NCI-H2227 (cell line): ENCODE data around the gene IRF7.
A peak's percentile ranks its signal among the peaks of the same experiment; 100 is the strongest.

Source experiments
- DNase-seq: peaks from one replicate; lab custom pipeline; 2025; ENCODE audit not compliant: unreplicated experiment; lab: John Stamatoyannopoulos, UW

IRF7 gene

DNA sequence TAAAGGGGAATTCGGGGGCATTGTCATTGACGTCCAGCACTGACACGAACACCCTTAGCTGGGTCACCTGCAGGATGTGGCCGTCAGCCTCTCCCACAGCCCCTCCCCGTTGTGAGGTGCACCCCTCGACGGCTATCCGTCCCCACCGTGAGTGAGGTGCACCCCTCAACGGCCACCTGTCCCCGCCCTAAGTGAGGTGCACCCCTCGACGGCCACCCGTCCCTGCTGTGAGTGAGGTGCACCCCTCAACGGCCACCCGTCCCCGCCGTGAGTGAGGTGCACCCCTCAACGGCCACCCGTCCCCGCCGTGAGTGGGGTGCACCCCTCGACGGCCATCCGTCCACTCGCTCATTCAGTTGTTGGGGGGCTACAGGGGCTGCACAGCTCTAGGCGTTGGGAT is 6.1 kb upstream of the IRF7 start:
- no peak for DNase-seq

GRCh38 chr11:620935-621814 is 5.4 kb upstream of the IRF7 start:
- no peak for DNase-seq

DNA sequence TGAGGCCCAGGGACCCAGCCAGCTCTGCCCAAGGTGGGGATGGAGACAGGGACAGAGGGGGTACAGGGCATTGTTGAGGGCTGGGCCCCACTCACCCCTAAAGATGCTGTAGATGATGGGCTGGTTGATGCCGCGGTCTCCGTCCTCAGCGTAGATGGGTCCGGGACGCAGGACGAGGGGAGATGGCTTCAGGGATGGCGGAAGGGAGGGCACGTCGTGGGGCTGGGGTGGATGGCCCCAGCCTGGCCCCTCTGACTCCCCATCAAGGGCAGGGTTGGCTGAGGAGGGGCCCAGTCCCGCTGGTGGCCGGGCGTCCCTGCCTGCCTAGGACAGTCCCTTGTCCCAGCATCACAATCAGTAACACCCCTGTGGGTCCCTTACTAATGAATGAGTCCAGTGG is 4.5 kb upstream of the IRF7 start:
- DNase-seq: no peak

DNA sequence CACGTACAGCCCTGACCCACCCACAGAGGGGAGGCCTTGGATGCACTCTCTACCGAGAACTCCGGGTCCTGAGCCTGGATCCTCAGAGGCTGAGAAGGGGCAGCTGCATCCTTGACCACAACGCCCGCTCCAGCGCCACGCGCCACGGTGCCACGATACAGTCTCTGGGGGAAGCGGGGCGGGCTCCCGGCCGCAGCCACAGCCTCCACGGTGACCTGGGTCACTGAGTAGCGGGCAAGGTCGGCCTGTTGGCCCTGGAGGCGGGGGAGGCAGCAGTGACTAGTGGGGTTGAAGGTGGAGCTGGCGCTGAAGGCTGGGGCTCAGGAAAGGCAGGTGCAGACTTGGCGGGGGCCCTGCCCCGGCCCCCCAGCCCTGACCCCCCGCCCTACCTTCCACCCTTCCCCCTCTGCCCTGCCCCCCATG is 3.9 kb upstream of the IRF7 start:
- DNase-seq: no peak

GRCh38 chr11:618856-619627 is 3.3 kb upstream of the IRF7 start:
- no peak for DNase-seq

DNA sequence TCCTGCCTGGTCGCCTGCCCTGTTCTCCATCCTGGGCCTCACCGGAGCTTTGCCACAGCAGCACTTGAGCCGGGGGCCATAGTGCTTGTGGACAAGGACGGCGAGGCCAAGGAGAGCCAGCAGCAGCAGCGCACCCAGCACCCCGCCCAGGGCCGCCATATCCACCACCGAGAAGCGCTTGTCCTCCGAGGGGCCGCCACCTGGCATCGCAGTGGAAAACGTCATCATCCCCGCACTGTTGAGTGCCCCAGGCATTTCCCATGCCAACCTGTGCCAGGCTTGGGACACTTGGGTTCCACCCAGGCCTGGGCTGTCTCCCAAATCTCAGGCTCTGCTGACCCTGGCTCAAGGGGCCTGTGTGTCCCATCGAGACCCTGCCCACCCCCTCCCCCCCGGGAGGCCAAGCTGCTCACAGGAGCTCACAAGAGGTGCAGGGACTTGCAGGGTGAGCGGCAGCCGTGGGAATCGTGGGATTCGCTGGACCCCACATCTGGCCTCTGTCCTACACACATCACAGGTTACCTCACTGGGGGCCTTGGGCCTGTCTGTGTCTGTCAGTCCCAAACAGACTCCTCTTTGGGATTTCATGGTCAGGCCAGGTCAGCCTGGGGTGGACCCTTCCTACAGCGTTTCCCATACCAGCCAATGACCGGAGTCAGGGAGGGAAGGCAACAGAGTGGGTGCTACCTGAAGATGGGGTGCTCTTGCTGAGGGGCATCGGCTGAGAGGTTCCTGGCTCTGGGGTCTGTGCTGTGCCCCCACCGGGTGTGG is 2.3 kb upstream of the IRF7 start:
- DNase-seq: no peak

GRCh38 chr11:617199-617911 is 1.6 kb upstream of the IRF7 start:
- DNase-seq: no peak

- DNase-seq: no peak
Measured at GRCh38 chr11:616320-617198, 809 bp upstream of the IRF7 start.

DNA sequence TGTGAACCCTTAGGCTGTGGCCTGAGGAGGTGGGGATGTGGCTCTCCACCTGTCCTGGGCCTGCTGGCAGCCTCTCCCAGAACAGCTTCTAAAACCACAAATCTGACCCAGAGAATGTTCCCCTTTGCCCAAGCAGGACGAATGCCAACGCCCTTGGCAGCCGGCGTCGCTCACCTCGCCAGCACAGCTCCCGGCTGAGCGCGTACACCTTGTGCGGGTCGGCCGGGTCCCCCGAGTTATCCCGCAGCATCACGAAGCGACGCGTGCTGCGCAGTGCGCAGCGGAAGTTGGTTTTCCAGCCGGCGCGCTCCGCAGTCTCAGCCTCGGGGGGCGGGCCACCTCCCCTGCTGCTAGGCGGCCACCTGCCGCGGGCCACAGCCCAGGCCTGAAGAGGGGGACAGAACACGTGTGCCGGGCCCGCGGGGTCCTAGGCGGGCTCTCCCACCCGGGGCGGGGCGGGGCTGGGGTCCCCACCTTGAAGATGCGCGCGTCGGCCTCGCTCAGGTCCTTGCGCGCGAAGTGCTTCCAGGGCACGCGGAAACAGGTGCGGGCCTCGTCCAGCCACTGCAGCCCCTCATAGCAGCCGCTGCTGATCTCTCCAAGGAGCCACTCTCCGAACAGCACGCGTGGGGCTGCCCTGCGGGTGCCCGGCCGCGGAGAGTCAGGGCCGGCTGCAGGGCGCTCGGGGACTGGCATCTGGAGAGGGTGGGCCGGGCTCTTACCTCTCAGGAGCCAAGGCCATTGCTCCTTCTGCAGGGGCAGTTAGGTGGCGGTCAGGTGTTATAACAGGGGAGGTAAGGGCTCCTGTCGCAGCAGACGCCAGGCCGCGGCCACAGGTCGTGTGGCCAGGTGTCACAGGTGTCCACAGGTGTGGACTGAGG is 887 bp downstream of the IRF7 start:
- no peak for DNase-seq

DNA sequence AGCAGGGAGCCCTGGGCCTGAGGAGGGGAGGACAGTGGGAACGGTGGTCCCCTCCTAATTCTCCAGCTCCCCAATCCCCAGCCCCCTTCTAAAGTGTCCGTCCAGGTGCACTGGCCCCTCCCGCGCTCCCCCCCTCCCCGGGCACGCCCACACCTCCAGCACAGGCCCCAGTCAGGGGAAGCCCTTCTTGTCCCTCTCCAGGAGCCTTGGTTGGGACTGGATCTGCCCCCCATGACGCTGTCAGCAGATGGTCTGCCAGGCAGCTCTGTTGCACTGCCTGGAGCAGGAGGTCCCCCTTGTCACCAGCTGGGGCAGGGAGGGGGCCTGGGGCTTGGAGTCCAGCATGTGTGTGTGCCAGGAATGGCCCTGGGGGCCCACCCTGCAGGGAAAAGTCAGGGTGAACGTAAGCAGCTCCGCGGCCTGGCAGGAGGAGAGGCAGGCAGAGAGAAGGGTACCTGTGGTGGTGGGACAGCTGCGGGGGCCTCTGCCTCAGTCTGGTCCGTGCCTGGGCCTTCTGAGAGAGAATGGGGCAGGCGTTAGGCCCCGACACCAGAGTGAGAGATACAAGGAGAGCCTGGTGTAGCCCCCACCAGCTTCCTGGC is 1.6 kb downstream of the IRF7 start:
- no peak for DNase-seq

GRCh38 chr11:613369-613968 is 2.3 kb downstream of the IRF7 start:
- peak; percentile 42 for DNase-seq

DNA sequence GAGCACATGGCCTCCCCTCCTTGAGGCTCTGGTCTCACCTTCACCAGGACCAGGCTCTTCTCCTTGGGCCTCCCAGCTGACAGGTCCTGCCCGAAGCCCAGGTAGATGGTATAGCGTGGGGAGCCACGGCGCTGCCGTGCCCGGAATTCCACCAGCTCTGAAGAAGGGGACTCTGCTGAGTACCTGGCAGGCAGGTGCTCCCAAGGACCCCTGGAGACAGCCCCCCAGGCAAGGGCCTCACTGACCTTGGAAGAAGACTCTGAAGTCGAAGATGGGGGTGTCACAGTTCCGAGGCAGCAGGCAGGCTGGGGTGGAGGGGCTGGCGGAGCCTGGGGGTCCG is 2.8 kb downstream of the IRF7 start:
- DNase-seq: no peak

GRCh38 chr11:612201-612960 is 3.4 kb downstream of the IRF7 start:
- peak; percentile 28 for DNase-seq

DNA sequence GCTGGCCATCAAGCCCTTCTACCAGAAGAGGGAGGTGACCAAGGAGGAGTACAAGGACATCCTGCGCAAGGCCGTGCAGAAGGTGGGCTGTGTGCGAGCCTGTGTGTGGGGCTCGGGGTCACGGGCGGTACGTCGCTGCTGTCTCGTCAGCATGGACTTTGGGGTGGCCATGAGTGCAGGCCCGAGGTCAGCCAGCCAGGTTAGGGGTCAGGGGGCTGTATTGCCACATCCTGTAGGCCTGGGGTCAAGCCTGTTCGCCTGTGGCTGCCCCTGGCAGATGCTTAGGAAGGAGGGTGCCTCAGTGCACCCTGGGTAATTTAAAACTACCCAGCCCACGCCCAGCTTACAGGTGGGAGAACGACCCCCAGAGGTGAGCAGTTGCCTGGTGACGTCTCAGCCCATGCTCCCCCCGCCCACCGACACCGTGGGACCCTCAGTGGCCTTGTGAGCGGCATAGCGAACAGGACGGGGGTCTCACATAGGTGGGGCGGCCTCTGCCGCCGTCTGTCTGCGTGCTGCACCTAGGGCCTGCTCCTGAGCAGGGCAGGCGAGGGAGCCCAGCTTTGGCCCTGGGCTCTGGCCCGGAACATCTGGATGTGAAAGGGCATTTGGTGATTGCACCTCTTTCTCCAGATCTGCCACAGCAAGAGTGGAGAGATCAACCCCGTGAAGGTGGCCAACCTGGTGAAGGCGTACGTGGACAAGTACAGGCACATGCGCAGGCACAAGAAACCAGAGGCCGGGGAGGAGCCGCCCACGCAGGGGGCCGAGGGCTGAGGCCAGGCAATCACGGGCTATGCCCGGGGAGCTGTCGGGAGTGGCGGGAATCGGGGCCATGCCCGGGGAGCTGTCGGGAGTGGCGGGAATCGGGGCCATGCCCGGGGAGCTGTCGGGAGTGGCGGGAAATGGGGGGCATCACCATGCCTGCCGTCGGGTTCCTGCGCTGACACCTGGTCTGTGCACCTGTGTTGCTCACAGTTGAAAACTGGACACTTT is 4.5 kb downstream of the IRF7 start:
- no peak for DNase-seq

DNA sequence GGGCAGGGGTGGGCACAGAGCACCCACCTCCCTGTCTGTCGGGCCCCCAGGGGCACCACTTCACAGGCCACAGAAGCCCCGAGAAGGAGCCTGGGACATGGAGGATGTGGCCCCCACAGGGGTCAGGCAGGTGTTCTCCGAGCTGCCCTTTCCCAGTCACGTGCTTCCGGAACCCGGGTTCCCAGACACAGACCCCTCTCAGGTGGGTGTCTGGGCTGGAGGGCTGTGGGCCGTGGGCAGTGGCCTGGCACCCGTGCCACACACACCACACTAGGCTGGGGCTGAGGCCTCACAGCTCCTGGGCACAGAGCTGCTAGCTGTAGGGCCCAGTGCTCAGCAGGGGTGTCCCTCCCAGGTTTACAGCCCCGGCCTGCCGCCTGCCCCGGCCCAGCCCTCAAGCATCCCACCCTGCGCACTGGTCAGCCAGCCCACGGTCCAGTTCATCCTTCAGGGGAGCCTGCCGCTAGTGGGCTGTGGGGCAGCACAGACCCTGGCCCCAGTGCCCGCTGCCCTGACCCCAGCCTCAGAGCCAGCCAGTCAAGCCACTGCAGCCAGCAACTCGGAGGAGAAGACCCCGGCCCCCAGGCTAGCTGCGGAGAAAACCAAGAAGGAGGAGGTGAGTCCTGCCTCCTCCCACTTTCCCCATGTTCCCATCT is 5.5 kb downstream of the IRF7 start:
- no peak for DNase-seq

GRCh38 chr11:609341-609811 is 6.4 kb downstream of the IRF7 start:
- DNase-seq: no peak
